PC-9 (cell line): ENCODE results near the gene ZDHHC23. TPM values are rescaled to one million over a fixed set of nuclear protein-coding genes. Genes with fewer than 3 reads are reported as not detected.

ENCODE experiments used
- BruUV-seq: library from RNA; stranded (reverse); fragments of 400-500 nt; replicated peaks from 2 replicates; lab custom pipeline; 2021; lab: Mats Ljungman, UMichigan
- CTCF ChIA-PET: fragments of 300-600 bp; sonication (Branson Sonifier 250); formaldehyde crosslinking; loops from one replicate; lab custom pipeline; 2022; ENCODE audit warnings: antibody characterized with exemption; lab: Charles Lee
- POLR2A ChIA-PET: fragments of 300-600 bp; sonication (Branson Sonifier 250); formaldehyde crosslinking; loops from one replicate; lab custom pipeline; 2022; ENCODE audit warnings: antibody characterized with exemption; ENCODE audit not compliant: unreplicated experiment; lab: Charles Lee
- DNase-seq, 2 experiments: peaks; one replicate each; pipeline versions ENCODE4 v3.0.0 to v3.0.0-alpha.2; 2015 to 2022; ENCODE audit warnings: mixed read lengths in 1 of 2
- H2AFZ ChIP-seq: fragments of 200-600 bp; sonication (generic); 2 replicates; pipeline ENCODE4 v1.8.1; 2017; ENCODE audit warnings: antibody characterized with exemption
- H3F3A ChIP-seq: fragments of 200-600 bp; sonication (generic); 2 replicates; pipeline ENCODE4 v1.8.1; 2017; ENCODE audit warnings: antibody characterized with exemption, mild to moderate bottlenecking, low read depth; ENCODE audit not compliant: insufficient read depth
- H3K27ac ChIP-seq: fragments of 200-600 bp; sonication (generic); 2 replicates; pipeline ENCODE4 v1.6.1; 2016; ENCODE audit warnings: mixed run types
- H3K27me3 ChIP-seq: fragments of 200-600 bp; sonication (generic); 2 replicates; pipeline ENCODE4 v1.6.1; 2016; ENCODE audit warnings: low read depth, mixed run types; ENCODE audit not compliant: insufficient read depth
- H3K36me3 ChIP-seq: fragments of 200-600 bp; sonication (generic); 2 replicates; pipeline ENCODE4 v1.6.1; 2016; ENCODE audit warnings: low read depth, mixed run types
- H3K4me1 ChIP-seq: fragments of 200-600 bp; sonication (generic); replicated peaks from 2 replicates; pipeline ENCODE4 v1.6.1; 2016; ENCODE audit warnings: mixed run types; ENCODE audit not compliant: insufficient read depth
- H3K4me2 ChIP-seq: fragments of 200-600 bp; sonication (generic); 2 replicates; pipeline ENCODE4 v1.6.1; 2017; ENCODE audit warnings: mixed run types
- H3K4me3 ChIP-seq: fragments of 200-600 bp; sonication (generic); 2 replicates; pipeline ENCODE4 v1.6.1; 2016; ENCODE audit warnings: mixed run types
- H3K79me2 ChIP-seq: fragments of 200-600 bp; sonication (generic); 2 replicates; pipeline ENCODE4 v1.6.1; 2017; ENCODE audit warnings: low read depth, mixed run types
- H3K9me2 ChIP-seq: fragments of 200-600 bp; sonication (generic); 2 replicates; pipeline ENCODE4 v1.8.1; 2017; ENCODE audit warnings: mild to moderate bottlenecking; ENCODE audit not compliant: insufficient read depth
- H3K9me3 ChIP-seq: fragments of 200-600 bp; sonication (generic); 2 replicates; pipeline ENCODE4 v1.8.1; 2016; ENCODE audit warnings: low read depth; ENCODE audit not compliant: insufficient read depth
- H4K20me1 ChIP-seq: fragments of 200-600 bp; sonication (generic); 2 replicates; pipeline ENCODE4 v1.8.1; 2017; ENCODE audit not compliant: insufficient read depth
- EZH2 ChIP-seq: fragments of 200-600 bp; sonication (generic); IDR thresholded peaks from 2 replicates; pipeline ENCODE4 v1.8.0; 2017; ENCODE audit warnings: antibody characterized with exemption, low read depth
- intact Hi-C: fragments of 100-400 bp; cut with micrococcal nuclease; formaldehyde crosslinking; loops from one replicate; pipeline ENCODE4 v1.10.0; 2022; ENCODE audit not compliant: unreplicated experiment
- total RNA-seq: library from RNA; stranded (reverse); gene quantifications from 2 replicates; pipeline ENCODE4 v1.2.3, GENCODE V29; 2021
- TF ChIP-seq, protein P1 (sequence below): fragments of 200-600 bp; sonication (generic); conservative IDR thresholded peaks from 2 replicates; pipeline ENCODE4 v1.6.1; 2017; ENCODE audit warnings: mixed run types, antibody characterized with exemption, mild to moderate bottlenecking, moderate library complexity

ZDHHC23 gene
- total RNA-seq, 1 experiment from 2014 or later: 17.5 TPM

- intact Hi-C loops: loop anchor here (2.0 to 10.0 kb wide), 3 partner anchors 50 to 1198 kb away; partner anchors contain the start of genes ATP6V1A, NAA50 and ZBTB20
- no peaks in the 10 kb centered on the region for H4K20me1 ChIP-seq
- peak overlapping the region; percentile 84 for H2AFZ ChIP-seq
- no peak overlapping the region for H3K27ac ChIP-seq
- no peaks in the 10 kb centered on the region for H3K36me3 ChIP-seq
- peaks cover 6% of the 10 kb centered on the region; the same call in 1 of the 2 replicates for H3F3A ChIP-seq
- no peaks in the 10 kb centered on the region for H3K9me2 ChIP-seq
- CTCF ChIA-PET: no interaction called here
- H3K9me3 ChIP-seq: no peaks in the 10 kb centered on the region
- POLR2A ChIA-PET: no interaction called here
- no peaks in the 10 kb centered on the region for H3K27me3 ChIP-seq
- BruUV-seq: TSS peak; percentile 85
- TF ChIP-seq EZH2: no peak
- TF ChIP-seq, protein P1, sequence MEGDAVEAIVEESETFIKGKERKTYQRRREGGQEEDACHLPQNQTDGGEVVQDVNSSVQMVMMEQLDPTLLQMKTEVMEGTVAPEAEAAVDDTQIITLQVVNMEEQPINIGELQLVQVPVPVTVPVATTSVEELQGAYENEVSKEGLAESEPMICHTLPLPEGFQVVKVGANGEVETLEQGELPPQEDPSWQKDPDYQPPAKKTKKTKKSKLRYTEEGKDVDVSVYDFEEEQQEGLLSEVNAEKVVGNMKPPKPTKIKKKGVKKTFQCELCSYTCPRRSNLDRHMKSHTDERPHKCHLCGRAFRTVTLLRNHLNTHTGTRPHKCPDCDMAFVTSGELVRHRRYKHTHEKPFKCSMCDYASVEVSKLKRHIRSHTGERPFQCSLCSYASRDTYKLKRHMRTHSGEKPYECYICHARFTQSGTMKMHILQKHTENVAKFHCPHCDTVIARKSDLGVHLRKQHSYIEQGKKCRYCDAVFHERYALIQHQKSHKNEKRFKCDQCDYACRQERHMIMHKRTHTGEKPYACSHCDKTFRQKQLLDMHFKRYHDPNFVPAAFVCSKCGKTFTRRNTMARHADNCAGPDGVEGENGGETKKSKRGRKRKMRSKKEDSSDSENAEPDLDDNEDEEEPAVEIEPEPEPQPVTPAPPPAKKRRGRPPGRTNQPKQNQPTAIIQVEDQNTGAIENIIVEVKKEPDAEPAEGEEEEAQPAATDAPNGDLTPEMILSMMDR: no peak
- peak overlapping the region; percentile 78 for H3K4me2 ChIP-seq
- peak overlapping the region; percentile 60 for H3K4me3 ChIP-seq
- peaks cover 7% of the 10 kb centered on the region for H3K4me1 ChIP-seq
- H3K79me2 ChIP-seq: no peaks in the 10 kb centered on the region
- no peak for DNase-seq
These were observed 982 bp upstream of the ZDHHC23 start for GRCh38 chr3:113946831-113947230.

GRCh38 chr3:113948015-113948917, 453 bp downstream of the ZDHHC23 start:
- Histone ChIP-seq H3K4me3 (peak overlapping the region; percentile 82), H3K4me1 (peaks cover 7% of the 10 kb centered on the region), H3K9me2 (no peaks in the 10 kb centered on the region), H3K27ac (no peak overlapping the region), H3K4me2 (peak overlapping the region; percentile 84), H3K27me3 (no peaks in the 10 kb centered on the region), H2AFZ (peak overlapping the region; percentile 91), H4K20me1 (no peaks in the 10 kb centered on the region), H3F3A (peaks cover 6% of the 10 kb centered on the region; the same call in 1 of the 2 replicates), H3K79me2 (no peaks in the 10 kb centered on the region), H3K36me3 (0 out of 2 replicates have a peak, but pooled peaks cover 2% of the 10 kb centered on the region), H3K9me3 (no peaks in the 10 kb centered on the region)
- TF ChIP-seq, protein P1: no peak
- no peak for TF ChIP-seq EZH2
- intact Hi-C loops: loop anchor here (2.0 to 10.0 kb wide), 3 partner anchors 51 to 1197 kb away; partner anchors contain the start of genes CCDC191, QTRT2 and ZBTB20
- peak; percentile 44 to 64 for DNase-seq
- BruUV-seq: no TSS peak
- ChIA-PET CTCF (no interaction called here), POLR2A (no interaction called here)

- ChIA-PET CTCF (no interaction called here), POLR2A (no interaction called here)
- intact Hi-C loops: no loop called here
- H3K79me2 ChIP-seq: no peaks in the 10 kb centered on the region
- no peaks in the 10 kb centered on the region; the same call in 1 of the 2 replicates for H3K4me1 ChIP-seq
- no peak overlapping the region for H3K27ac ChIP-seq
- no peaks in the 10 kb centered on the region for H4K20me1 ChIP-seq
- no TSS peak for BruUV-seq
- no peaks in the 10 kb centered on the region for H3K9me3 ChIP-seq
- DNase-seq: no peak
- H3K9me2 ChIP-seq: no peaks in the 10 kb centered on the region
- H3K27me3 ChIP-seq: no peaks in the 10 kb centered on the region
- H2AFZ ChIP-seq: no peak overlapping the region
- TF ChIP-seq, protein P1: no peak
- no peak for TF ChIP-seq EZH2
- H3K4me2 ChIP-seq: no peak overlapping the region
- no peaks in the 10 kb centered on the region; the same call in 1 of the 2 replicates for H3F3A ChIP-seq
- no peak overlapping the region for H3K4me3 ChIP-seq
- 0 out of 2 replicates have a peak, but pooled peaks cover 6% of the 10 kb centered on the region for H3K36me3 ChIP-seq
These were observed 5.1 kb downstream of the ZDHHC23 start for GRCh38 chr3:113952921-113953320.
